ENCODE results near the gene SHB.
"Not testable (repeated sequence)": the region's sequence is repeated elsewhere in the genome, so short reads cannot be mapped to it uniquely, and the experiment has no call there.

SHB gene

DNA sequence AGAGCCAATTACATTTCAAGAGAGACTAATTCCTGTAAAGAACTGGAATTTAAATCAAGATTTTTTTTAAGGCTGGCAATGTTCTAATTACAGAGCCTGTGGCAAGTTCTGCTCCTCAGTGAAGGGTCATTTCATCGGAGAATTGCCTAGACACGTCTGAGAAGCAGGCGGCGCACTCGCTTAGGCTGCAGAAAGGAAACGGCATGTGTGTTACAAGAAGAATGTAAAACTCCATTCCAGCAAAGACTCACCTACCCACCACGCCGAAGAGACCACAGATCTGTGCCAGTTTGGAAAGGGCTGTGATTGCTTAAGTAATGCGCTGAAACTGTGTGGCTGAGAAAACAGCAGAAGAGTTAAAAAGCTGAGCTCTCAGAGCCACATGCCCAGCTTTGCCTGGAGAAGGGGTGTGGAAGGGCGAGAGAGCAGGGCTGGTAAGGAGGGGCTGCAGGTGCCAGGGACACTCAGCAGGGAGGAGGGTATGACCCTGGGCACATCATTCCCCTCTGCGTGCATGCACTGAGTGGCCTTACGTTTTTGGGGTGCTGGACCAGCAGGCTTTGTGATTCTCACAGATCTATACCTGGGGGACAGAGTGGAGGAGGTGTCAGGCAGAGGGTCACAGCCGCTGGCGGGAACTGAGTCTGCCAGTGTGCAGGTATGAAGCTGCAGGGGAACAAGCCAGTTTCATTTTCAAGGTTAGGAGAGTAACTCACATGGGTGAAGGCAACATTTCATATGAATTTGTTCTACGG is 147.3 kb downstream of the SHB start:
- no peak for DNase-seq
- in situ Hi-C loops (cut with HindIII; ENCODE audit: low pct_ligation_motif_present, low pct_unique_long_range_greater_than_20kb, low sequenced_read_pairs) = no loop called here

- in situ Hi-C loops (cut with HindIII; ENCODE audit: low pct_ligation_motif_present, low pct_unique_long_range_greater_than_20kb, low sequenced_read_pairs) = no loop called here
- DNase-seq = no peak
Measured at GRCh38 chr9:37921168-37921510, 147.9 kb downstream of the SHB start.

GRCh38 chr9:37920471-37921167 is 148.4 kb downstream of the SHB start:
- no peak for DNase-seq
- in situ Hi-C loops (cut with HindIII; ENCODE audit: low pct_ligation_motif_present, low pct_unique_long_range_greater_than_20kb, low sequenced_read_pairs) = no loop called here

DNA sequence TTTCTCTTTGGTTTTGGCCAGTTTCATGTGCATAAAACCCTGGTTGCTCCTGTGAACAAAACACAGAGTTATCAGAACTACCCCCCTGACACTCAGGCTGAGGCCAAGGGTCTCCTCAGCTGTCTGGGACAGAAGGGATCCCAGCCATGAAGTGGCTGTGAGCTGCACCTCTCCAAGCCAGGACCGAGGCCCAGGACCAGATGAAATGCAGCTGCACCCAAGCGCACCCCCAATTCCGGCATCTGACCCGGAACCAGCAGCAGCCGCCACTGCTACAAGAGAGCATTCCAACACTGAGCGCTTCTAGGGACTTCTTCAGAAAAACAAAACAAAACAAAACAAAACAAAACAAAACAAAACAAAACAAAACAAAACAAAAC is 149.1 kb downstream of the SHB start:
- in situ Hi-C loops (cut with HindIII; ENCODE audit: low pct_ligation_motif_present, low pct_unique_long_range_greater_than_20kb, low sequenced_read_pairs) = no loop called here
- no peak for DNase-seq

DNA sequence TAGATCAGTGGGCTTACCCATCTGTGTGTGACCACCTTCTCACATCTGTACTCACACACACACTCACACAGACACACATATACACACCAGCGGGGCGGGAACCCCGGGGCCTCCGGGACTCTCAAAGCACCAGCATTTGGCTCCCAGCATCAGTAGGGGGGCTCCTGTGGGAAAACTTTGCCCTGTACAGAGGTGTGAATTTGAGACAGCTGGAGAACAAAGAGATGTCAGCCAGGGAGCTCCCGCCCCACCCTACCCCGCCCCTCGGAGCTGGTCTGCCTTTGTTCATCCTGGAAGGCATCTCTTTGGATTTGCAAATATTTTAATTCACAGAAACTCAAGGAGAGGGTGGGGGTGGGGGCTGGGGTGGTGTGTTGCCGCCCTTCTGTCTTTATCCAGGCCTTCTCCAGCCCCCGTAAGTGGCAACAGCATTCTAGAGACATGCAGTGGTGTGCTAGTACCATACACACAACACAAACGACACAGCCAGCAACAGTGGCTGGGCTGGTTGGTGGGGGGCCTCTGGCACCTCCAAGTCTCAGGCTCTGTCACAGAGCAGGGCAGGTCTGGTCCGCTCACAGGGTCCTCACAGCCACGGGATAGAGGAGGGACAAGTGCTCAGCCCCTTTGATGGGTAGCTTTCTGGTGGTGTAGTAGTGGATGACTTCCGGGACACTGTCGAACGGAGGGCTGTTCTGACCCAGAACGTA is 149.6 kb downstream of the SHB start:
- DNase-seq = no peak
- in situ Hi-C loops (cut with HindIII; ENCODE audit: low pct_ligation_motif_present, low pct_unique_long_range_greater_than_20kb, low sequenced_read_pairs) = no loop called here

DNA sequence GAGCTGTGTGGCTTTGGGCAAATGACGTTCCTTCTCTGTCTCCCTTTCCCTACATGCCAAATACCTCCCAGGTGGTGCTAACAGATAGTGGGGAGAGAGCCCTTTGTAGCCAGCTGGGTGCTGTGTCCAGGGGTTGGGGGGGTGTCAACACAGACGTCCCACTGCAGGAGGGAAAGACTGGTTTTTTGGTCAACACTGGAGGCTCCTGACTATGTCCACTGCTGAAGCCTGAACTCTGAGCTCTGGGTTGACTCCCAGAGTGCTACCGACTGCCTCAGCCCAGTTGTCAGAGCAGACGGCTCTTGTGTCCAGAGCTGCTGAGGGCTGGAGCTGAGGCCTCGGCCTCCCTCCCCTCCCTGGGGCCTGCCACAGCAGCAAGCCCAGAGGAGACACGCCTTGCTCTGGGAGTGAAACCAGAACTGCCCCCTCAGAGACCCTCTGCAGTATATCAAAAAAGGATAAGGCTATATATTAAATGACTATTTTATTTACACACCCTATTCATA is 150.3 kb downstream of the SHB start:
- in situ Hi-C loops (cut with HindIII; ENCODE audit: low pct_ligation_motif_present, low pct_unique_long_range_greater_than_20kb, low sequenced_read_pairs) = no loop called here
- DNase-seq = no peak

DNA sequence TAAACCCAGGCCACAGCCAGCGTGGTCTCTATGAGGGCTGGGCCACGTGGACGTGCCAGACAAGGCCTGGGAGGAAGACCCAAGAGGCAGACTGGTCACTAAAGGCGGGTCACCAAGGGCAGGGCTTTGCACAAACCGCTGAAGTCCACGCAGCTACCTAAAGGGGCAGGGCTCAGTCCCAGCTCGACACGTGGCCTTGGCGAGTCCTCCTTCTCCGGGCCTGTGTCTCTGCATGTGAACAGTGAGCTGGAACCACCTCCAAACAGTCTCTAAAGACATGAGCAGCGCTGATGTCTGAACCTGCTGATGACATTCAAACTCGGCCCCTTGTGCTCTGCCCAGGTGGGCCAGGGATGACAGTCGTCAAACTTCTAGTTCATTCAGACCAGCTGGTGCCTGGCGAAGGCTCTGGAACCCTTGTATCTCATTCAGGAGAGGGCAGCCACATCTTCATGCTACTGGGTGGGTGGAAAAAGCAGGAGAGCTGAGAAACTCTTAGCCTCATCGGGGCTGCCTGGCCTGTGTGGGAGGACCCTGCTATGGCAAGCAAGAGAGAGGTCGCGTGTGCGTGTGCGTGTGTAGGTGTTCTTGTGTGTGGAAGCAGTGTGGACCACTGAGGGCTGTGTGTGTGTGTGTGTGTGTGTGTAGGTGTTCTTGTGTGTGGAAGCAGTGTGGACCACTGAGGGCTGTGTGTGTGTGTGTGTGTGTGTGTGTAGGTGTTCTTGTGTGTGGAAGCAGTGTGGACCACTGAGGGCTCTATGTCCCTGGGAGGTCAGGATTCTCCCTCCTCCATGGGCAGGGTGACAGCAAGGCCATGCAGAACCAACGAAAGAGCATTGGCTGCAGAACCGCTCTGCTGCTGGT is 151.0 kb downstream of the SHB start:
- in situ Hi-C loops (cut with HindIII; ENCODE audit: low pct_ligation_motif_present, low pct_unique_long_range_greater_than_20kb, low sequenced_read_pairs) = no loop called here

GRCh38 chr9:37917313-37917731 is 151.7 kb downstream of the SHB start:
- in situ Hi-C loops (cut with HindIII; ENCODE audit: low pct_ligation_motif_present, low pct_unique_long_range_greater_than_20kb, low sequenced_read_pairs) = no loop called here
- DNase-seq = no peak

More for the DNA sequence above, 151.0 kb downstream of the SHB start:
- no peak for DNase-seq

- DNase-seq = no peak
- in situ Hi-C loops (cut with HindIII; ENCODE audit: low pct_ligation_motif_present, low pct_unique_long_range_greater_than_20kb, low sequenced_read_pairs) = no loop called here
Measured at GRCh38 chr9:37916471-37917312, 152.3 kb downstream of the SHB start.

DNA sequence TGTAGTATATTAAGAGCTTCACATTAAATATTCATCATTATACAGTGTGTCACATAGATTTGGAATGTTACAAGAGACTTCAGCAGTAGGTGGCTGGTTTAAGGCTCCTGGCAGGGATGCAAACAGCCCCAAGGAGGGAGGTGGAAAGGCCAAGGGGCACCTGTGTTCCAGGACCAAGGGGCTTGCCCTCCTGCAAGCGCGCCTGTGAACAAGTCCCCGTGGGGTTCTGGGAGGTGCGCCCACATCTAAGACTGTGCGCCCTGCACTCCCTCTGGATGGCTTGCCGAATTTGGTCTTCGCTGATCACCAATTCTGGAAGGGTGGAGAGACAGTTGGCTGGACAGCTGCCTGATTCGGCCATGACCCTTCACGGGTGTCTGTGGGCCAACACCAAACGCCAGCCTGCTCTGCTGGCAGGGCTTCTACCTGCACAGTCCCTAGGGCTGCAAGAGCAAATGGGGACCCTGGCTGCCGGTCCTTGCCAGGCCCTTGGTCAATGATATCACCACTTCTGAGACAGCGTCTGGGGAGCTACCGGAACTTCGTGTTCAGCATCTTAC is 153.0 kb downstream of the SHB start:
- DNase-seq = no peak

DNA sequence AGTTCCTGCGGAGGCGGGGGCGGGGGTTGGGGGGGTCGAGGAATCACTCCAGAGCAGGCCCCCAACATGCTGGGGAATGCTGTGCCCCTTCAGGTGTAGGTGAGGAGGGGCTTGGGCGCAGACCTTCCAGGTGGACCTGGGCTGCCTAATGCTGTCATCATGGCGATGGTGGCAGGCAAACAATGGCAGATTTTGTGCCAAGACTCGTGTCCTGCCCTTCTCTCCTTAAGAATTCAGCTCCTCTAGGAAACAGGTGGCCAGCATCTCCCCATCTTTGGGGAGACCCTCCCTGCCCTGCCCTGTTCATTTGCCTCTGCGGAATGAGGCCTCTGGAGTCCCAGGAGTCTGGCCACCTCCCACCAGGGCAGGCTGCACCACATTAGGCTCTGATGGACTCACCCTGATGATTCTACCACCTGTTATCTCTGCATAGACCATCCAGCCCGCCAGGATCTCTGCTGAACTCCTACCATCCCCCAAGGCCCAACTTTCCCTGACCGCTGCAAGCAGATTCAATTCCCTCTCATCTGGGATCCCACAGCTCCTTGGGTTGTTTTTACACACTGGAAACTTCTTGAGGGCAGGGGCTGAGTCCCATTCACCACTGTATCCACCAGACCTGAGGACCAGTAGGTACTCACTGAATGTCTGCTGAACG is 154.2 kb downstream of the SHB start:
- in situ Hi-C loops (cut with HindIII; ENCODE audit: low pct_ligation_motif_present, low pct_unique_long_range_greater_than_20kb, low sequenced_read_pairs) = no loop called here
- no peak for DNase-seq

More for the DNA sequence above, 153.0 kb downstream of the SHB start:
- in situ Hi-C loops (cut with HindIII; ENCODE audit: low pct_ligation_motif_present, low pct_unique_long_range_greater_than_20kb, low sequenced_read_pairs) = no loop called here

DNA sequence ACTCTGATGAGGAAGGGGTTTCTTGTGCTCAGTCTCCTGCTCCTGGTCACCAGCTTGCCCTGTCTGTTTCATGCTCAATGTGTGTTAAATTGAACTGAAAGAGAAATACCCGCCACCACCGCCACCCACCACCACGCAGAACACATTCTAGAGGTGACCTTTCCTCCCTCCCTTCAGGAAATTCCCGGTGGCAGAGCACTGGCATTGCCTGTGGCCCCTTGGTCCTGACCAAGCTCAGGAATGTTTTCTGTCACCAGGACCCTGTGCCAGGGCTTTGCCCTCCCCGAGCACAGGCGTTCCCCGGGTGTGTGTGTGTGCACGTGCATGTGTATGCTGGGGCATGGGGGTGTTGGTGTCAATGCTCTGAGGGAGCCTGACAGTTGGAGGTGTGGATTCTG is 154.9 kb downstream of the SHB start:
- no peak for DNase-seq
- in situ Hi-C loops (cut with HindIII; ENCODE audit: low pct_ligation_motif_present, low pct_unique_long_range_greater_than_20kb, low sequenced_read_pairs) = no loop called here

- in situ Hi-C loops (cut with HindIII; ENCODE audit: low pct_ligation_motif_present, low pct_unique_long_range_greater_than_20kb, low sequenced_read_pairs) = no loop called here
Measured at GRCh38 chr9:37913480-37914153, 155.4 kb downstream of the SHB start.

GRCh38 chr9:37911271-37911681 is 157.8 kb downstream of the SHB start:
- in situ Hi-C loops (cut with HindIII; ENCODE audit: low pct_ligation_motif_present, low pct_unique_long_range_greater_than_20kb, low sequenced_read_pairs) = no loop called here

More at GRCh38 chr9:37913480-37914153, 155.4 kb downstream of the SHB start:
- DNase-seq = peak; percentile 64

GRCh38 chr9:37910271-37910670 is 158.8 kb downstream of the SHB start:
- DNase-seq = no peak
- in situ Hi-C loops (cut with HindIII; ENCODE audit: low pct_ligation_motif_present, low pct_unique_long_range_greater_than_20kb, low sequenced_read_pairs) = no loop called here

More at GRCh38 chr9:37911271-37911681, 157.8 kb downstream of the SHB start:
- no peak for DNase-seq

- DNase-seq; in situ Hi-C loops (cut with HindIII; ENCODE audit: low pct_ligation_motif_present, low pct_unique_long_range_greater_than_20kb, low sequenced_read_pairs): not testable (repeated sequence)
Measured at GRCh38 chr9:37909836-37910235, 159.2 kb downstream of the SHB start.

All from ACHN (cell line).